Liver (tissue), 9 donors: ENCODE results near the gene WDR37. TPM values are rescaled to one million over a fixed set of nuclear protein-coding genes. Genes with fewer than 3 reads are reported as not detected.
"Not testable (repeated sequence)": the region's sequence is repeated elsewhere in the genome, so short reads cannot be mapped to it uniquely, and the experiment has no call there.

Source experiments
- DNase-seq: peaks from one replicate; pipeline ENCODE4 v3.0.0-alpha.2; 2017; ENCODE audit warnings: low spot score
- H3K27ac ChIP-seq, 2 donors: one replicate each; pipeline ENCODE4 v1.7.0; 2013; ENCODE audit warnings: inconsistent platforms in 2 of 2, low read length in 2 of 2, control low read depth in 1 of 2, low read depth in 1 of 2, mild to moderate bottlenecking in 1 of 2
- H3K27me3 ChIP-seq, 4 donors: one replicate each; pipeline versions ENCODE4 v1.6.1 to v1.7.0; 2013; ENCODE audit warnings: low read length in 3 of 4, inconsistent platforms in 1 of 4, mild to moderate bottlenecking in 1 of 4, moderate library complexity in 1 of 4; ENCODE audit not compliant: control insufficient read depth in 4 of 4, insufficient read depth in 4 of 4
- H3K36me3 ChIP-seq, 4 donors: one replicate each; pipeline versions ENCODE4 v1.6.1 to v1.7.0; 2013; ENCODE audit warnings: low read length in 3 of 4, mild to moderate bottlenecking in 3 of 4, low read depth in 1 of 4, moderate library complexity in 1 of 4; ENCODE audit not compliant: control insufficient read depth in 4 of 4, insufficient read depth in 3 of 4
- H3K4me1 ChIP-seq, 4 donors: one replicate each; pipeline versions ENCODE4 v1.6.1 to v1.7.0; 2013; ENCODE audit warnings: low read length in 3 of 4, mild to moderate bottlenecking in 3 of 4, moderate library complexity in 1 of 4; ENCODE audit not compliant: control insufficient read depth in 4 of 4, insufficient read depth in 4 of 4
- H3K4me3 ChIP-seq, 3 donors: one replicate each; pipeline versions ENCODE4 v1.6.1 to v1.7.0; 2013; ENCODE audit warnings: low read length in 3 of 3, control low read depth in 1 of 3, low read depth in 1 of 3, mild to moderate bottlenecking in 1 of 3
- H3K9ac ChIP-seq, 2 donors: one replicate each; pipeline ENCODE4 v1.7.0; 2013; ENCODE audit warnings: low read length in 2 of 2, mild to moderate bottlenecking in 2 of 2, moderate library complexity in 2 of 2, control low read depth in 1 of 2, low read depth in 1 of 2
- H3K9me3 ChIP-seq, 4 donors: one replicate each; pipeline versions ENCODE4 v1.6.1 to v1.7.0; 2013; ENCODE audit warnings: low read length in 3 of 4; ENCODE audit not compliant: control insufficient read depth in 4 of 4
- EGR1 ChIP-seq, 2 donors: IDR thresholded peaks; 2 replicates each; pipeline ENCODE4 v1.6.1; 2016 to 2018; ENCODE audit warnings: antibody characterized with exemption in 2 of 2, low read depth in 2 of 2
- FOXA1 ChIP-seq: IDR thresholded peaks from 2 replicates; pipeline ENCODE4 v1.6.1; 2016; ENCODE audit warnings: antibody characterized with exemption
- FOXA2 ChIP-seq: IDR thresholded peaks from 2 replicates; pipeline ENCODE4 v1.6.1; 2016; ENCODE audit warnings: antibody characterized with exemption
- HNF4G ChIP-seq: IDR thresholded peaks from 2 replicates; pipeline ENCODE4 v1.6.1; 2016; ENCODE audit warnings: antibody characterized with exemption
- NR2F2 ChIP-seq: IDR thresholded peaks from 2 replicates; pipeline ENCODE4 v1.6.1; 2016; ENCODE audit warnings: antibody characterized with exemption
- RAD21 ChIP-seq, 2 donors: IDR thresholded peaks; 2 replicates each; pipeline ENCODE4 v1.6.1; 2016; ENCODE audit warnings: antibody characterized with exemption in 2 of 2, mild to moderate bottlenecking in 2 of 2
- RXRA ChIP-seq, 2 donors: IDR thresholded peaks; 2 replicates each; pipeline ENCODE4 v1.6.1; 2017 to 2018; ENCODE audit warnings: antibody characterized with exemption in 2 of 2, mild to moderate bottlenecking in 1 of 2
- SP1 ChIP-seq: IDR thresholded peaks from 2 replicates; pipeline ENCODE4 v1.6.1; 2018; ENCODE audit warnings: antibody characterized with exemption, mild to moderate bottlenecking
- TAF1 ChIP-seq: conservative IDR thresholded peaks from 2 replicates; pipeline ENCODE4 v1.6.1; 2016; ENCODE audit warnings: antibody characterized with exemption, mild to moderate bottlenecking
- WGBS: extraction: QIAGEN DNeasy Blood & Tissue Kit; methylation state at CpG from one replicate; pipeline ENCODE4 v1.1.7; 2013; 5-methylcytosine and 5-hydroxymethylcytosine counted together
- polyA plus RNA-seq, 2 donors: library from polyadenylated mRNA; stranded (reverse) in 1 of 2; unstranded in 1 of 2; fragments of 200-250 nt in 1 of 2; fragments of >200 nt in 1 of 2; fragmentation: Nextera tagmentation in 1 of 2; extraction: Ambion mirVana in 1 of 2; gene quantifications; one replicate each; pipeline versions ENCODE4 v1.2.1 to v1.2.3, GENCODE V29; 2013 to 2015
- total RNA-seq, 2 donors: library from RNA; depleted of rRNA; stranded (reverse); fragments of >200 nt; gene quantifications; one replicate each; pipeline ENCODE4 v1.2.3, GENCODE V29; 2014
- TF ChIP-seq, protein P1 (sequence below): IDR thresholded peaks from 2 replicates; pipeline ENCODE4 v1.6.1; 2016; ENCODE audit warnings: antibody characterized with exemption
- TF ChIP-seq, protein P2 (sequence below): IDR thresholded peaks from 2 replicates; pipeline ENCODE4 v1.6.1; 2016; ENCODE audit warnings: antibody characterized with exemption
- TF ChIP-seq, protein P3 (sequence below): fragments of 150-350 bp; IDR thresholded peaks from 2 replicates; pipeline ENCODE4 v1.5.1; 2017; ENCODE audit warnings: improper control_type of control experiment, low read depth, low read length; ENCODE audit not compliant: missing input control
- TF ChIP-seq, protein P4 (sequence below): IDR thresholded peaks from 2 replicates; pipeline ENCODE4 v1.6.1; 2016; ENCODE audit warnings: antibody characterized with exemption
- donor health status: healthy.
- donor health status: healthy.
- donor health status: healthy.
- donor health status: healthy.
- donor health status: healthy.

The WDR37 gene
- total and polyA plus RNA-seq, 4 donors: 3.6 to 12.1 (median 5.6) TPM

DNA sequence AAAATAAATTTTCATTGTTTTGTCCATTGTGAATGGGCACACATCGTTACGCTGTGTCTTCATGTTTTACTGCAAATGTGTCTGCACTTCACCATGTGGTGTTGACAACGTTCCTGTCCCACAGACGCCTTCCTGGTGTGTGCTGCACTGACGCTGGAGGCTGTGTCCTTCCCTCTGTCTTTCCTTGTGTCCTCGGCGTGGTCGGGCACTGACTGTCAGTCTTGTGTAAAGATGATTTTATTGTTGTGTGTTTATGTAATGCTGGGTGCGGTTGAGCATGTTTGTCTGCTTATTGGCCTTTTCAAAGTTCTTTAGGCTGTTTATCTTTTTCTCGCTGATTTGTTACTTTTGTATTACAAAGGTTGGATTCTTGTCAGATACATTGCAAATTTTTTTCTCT lies 48.6 kb upstream of the WDR37 start:
- no peak overlapping the region for H3K27ac ChIP-seq
- no peaks in the 10 kb centered on the region for H3K4me1 ChIP-seq
- H3K4me3 ChIP-seq: no peak overlapping the region
- H3K9me3 ChIP-seq: peaks cover 0 to 3% (median under 1%) of the 10 kb centered on the region in 4 donors
- no peak for DNase-seq
- no peak overlapping the region for H3K9ac ChIP-seq
- no peak for TF ChIP-seq EGR1 (IDR thresholded peaks at IDR 0.05; ENCODE audit: low read depth in 2 of 2)
- no peaks in the 10 kb centered on the region for H3K27me3 ChIP-seq
- 89% methylated on average over 10 of the region's 10 CpGs for WGBS
- H3K36me3 ChIP-seq: peaks cover 28 to 94% (median 71%) of the 10 kb centered on the region in 4 donors

DNA sequence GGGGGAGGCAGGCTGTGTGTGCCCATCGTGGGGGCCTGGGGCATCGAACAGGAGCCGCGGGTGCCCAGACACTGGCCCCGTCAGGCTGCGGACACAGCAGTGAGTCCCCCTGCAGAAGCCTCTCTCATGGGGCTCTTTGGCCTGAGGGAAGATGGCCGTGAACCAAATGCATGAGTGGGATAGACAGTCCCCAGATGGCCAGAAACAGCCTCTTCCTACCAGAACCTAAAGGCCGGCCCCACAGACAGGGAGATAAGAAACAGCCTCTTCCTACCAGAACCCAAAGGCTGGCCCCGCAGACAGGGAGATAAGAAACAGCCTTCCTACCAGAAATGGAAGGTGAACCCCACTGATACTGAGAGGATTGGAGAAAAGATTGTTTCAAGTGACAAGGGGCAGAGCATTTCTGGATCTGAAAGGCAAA lies 47.1 kb upstream of the WDR37 start:
- Histone ChIP-seq H3K9me3 (no peaks in the 10 kb centered on the region), H3K36me3 (peaks cover 24 to 87% (median 61%) of the 10 kb centered on the region in 4 donors), H3K4me3 (no peak overlapping the region), H3K27ac (no peak overlapping the region), H3K9ac (no peak overlapping the region), H3K27me3 (no peaks in the 10 kb centered on the region), H3K4me1 (no peaks in the 10 kb centered on the region)
- 90% methylated on average over 9 of the region's 9 CpGs for WGBS
- no peak for TF ChIP-seq FOXA2
- TF ChIP-seq TAF1: no peak
- no peak for TF ChIP-seq RXRA (IDR thresholded peaks at IDR 0.05)
- TF ChIP-seq, protein P1, sequence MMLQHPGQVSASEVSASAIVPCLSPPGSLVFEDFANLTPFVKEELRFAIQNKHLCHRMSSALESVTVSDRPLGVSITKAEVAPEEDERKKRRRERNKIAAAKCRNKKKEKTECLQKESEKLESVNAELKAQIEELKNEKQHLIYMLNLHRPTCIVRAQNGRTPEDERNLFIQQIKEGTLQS: no peak
- TF ChIP-seq RAD21 (IDR thresholded peaks at IDR 0.05): no peak
- TF ChIP-seq, protein P2, sequence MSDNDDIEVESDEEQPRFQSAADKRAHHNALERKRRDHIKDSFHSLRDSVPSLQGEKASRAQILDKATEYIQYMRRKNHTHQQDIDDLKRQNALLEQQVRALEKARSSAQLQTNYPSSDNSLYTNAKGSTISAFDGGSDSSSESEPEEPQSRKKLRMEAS: no peak
- DNase-seq: peak; percentile 39

DNA sequence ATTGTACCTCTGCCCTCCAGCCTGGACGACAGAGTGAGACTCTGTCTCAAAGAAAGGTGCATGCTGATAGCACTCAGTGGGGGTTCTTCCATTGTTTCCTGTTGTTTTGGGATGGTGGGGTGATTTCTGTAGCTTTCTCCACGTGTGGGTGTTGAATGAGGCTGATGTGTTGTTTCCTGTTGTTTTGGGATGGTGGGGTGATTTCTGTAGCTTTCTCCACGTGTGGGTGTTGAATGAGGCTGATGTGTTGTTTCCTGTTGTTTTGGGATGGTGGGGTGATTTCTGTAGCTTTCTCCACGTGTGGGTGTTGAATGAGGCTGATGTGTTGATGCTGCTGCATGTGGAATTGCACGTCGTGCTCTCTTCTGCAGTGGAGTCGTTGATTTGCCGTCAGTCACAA lies 46.2 kb upstream of the WDR37 start:
- not testable (repeated sequence) for H3K27ac ChIP-seq, DNase-seq, H3K4me1 ChIP-seq, H3K9me3 ChIP-seq, H3K9ac ChIP-seq, H3K27me3 ChIP-seq, H3K4me3 ChIP-seq
- 82% methylated on average over 8 of the region's 8 CpGs for WGBS
- peaks cover 24 to 84% (median 57%) of the 10 kb centered on the region in 4 donors for H3K36me3 ChIP-seq

DNA sequence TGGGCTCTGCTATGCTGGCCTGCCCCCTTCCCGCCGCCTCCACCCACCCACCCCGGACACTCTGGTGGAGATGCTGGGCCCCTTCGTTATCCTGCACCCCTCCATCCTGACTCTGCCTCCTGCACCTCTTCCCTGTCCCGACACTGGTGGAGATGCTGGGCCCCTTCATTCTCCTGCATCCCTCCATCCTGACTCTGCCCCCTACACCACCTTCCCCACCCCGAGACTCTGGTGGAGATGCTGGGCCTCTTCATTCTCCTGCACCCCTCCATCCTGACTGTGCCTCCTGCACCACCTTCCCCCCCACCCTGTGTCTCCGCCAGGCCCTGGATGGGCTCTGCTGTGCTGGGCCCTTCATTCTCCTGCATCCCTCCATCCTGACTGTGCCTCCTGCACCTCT lies 45.5 kb upstream of the WDR37 start:
- Histone ChIP-seq H3K4me3 (no peak overlapping the region), H3K27me3 (no peaks in the 10 kb centered on the region), H3K4me1 (no peaks in the 10 kb centered on the region), H3K9me3 (no peaks in the 10 kb centered on the region), H3K36me3 (peaks cover 22 to 81% (median 57%) of the 10 kb centered on the region in 4 donors), H3K27ac (no peak overlapping the region), H3K9ac (no peak overlapping the region)
- WGBS: 96% methylated on average over 7 of the region's 7 CpGs
- DNase-seq: no peak
- TF ChIP-seq, protein P3, sequence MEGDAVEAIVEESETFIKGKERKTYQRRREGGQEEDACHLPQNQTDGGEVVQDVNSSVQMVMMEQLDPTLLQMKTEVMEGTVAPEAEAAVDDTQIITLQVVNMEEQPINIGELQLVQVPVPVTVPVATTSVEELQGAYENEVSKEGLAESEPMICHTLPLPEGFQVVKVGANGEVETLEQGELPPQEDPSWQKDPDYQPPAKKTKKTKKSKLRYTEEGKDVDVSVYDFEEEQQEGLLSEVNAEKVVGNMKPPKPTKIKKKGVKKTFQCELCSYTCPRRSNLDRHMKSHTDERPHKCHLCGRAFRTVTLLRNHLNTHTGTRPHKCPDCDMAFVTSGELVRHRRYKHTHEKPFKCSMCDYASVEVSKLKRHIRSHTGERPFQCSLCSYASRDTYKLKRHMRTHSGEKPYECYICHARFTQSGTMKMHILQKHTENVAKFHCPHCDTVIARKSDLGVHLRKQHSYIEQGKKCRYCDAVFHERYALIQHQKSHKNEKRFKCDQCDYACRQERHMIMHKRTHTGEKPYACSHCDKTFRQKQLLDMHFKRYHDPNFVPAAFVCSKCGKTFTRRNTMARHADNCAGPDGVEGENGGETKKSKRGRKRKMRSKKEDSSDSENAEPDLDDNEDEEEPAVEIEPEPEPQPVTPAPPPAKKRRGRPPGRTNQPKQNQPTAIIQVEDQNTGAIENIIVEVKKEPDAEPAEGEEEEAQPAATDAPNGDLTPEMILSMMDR: no peak
- no peak for TF ChIP-seq FOXA2
- TF ChIP-seq RAD21 (IDR thresholded peaks at IDR 0.05): no peak
- no peak for TF ChIP-seq FOXA1
- TF ChIP-seq SP1: no peak
- no peak for TF ChIP-seq HNF4G
- no peak for TF ChIP-seq NR2F2
- TF ChIP-seq, protein P4, sequence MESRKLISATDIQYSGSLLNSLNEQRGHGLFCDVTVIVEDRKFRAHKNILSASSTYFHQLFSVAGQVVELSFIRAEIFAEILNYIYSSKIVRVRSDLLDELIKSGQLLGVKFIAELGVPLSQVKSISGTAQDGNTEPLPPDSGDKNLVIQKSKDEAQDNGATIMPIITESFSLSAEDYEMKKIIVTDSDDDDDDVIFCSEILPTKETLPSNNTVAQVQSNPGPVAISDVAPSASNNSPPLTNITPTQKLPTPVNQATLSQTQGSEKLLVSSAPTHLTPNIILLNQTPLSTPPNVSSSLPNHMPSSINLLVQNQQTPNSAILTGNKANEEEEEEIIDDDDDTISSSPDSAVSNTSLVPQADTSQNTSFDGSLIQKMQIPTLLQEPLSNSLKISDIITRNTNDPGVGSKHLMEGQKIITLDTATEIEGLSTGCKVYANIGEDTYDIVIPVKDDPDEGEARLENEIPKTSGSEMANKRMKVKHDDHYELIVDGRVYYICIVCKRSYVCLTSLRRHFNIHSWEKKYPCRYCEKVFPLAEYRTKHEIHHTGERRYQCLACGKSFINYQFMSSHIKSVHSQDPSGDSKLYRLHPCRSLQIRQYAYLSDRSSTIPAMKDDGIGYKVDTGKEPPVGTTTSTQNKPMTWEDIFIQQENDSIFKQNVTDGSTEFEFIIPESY: no peak
- TF ChIP-seq, protein P1: no peak
- TF ChIP-seq, protein P2: no peak
